T-helper 2 cell treated with Interferon-gamma antibody and Interleukin-4, amounts not matched to agents 5 μg/mL and 100 μg/mL, for 36 hours (primary cell): Measurements from ENCODE around the gene AKR1C8.

ENCODE experiments used
- DNase-seq: peaks from one replicate; pipeline ENCODE4 v3.0.0; 2021; ENCODE audit warnings: low spot score
- H3K27ac Mint-ChIP-seq: one replicate; pipeline ENCODE4 v1.8.0; 2021; ENCODE audit warnings: mild to moderate bottlenecking, mixed read lengths
- H3K27me3 Mint-ChIP-seq: one replicate; pipeline ENCODE4 v1.8.0; 2021; ENCODE audit warnings: low read depth, mixed read lengths
- H3K36me3 Mint-ChIP-seq: one replicate; pipeline ENCODE4 v1.8.0; 2021; ENCODE audit warnings: low read depth, mixed read lengths
- H3K4me1 Mint-ChIP-seq: one replicate; pipeline ENCODE4 v1.8.0; 2021; ENCODE audit warnings: low read depth, mixed read lengths
- H3K4me3 Mint-ChIP-seq: one replicate; pipeline ENCODE4 v1.8.0; 2022; ENCODE audit warnings: mild to moderate bottlenecking, moderate library complexity, mixed read lengths
- H3K9me3 Mint-ChIP-seq: one replicate; pipeline ENCODE4 v1.8.0; 2021; ENCODE audit warnings: mixed read lengths

AKR1C8 gene

DNA sequence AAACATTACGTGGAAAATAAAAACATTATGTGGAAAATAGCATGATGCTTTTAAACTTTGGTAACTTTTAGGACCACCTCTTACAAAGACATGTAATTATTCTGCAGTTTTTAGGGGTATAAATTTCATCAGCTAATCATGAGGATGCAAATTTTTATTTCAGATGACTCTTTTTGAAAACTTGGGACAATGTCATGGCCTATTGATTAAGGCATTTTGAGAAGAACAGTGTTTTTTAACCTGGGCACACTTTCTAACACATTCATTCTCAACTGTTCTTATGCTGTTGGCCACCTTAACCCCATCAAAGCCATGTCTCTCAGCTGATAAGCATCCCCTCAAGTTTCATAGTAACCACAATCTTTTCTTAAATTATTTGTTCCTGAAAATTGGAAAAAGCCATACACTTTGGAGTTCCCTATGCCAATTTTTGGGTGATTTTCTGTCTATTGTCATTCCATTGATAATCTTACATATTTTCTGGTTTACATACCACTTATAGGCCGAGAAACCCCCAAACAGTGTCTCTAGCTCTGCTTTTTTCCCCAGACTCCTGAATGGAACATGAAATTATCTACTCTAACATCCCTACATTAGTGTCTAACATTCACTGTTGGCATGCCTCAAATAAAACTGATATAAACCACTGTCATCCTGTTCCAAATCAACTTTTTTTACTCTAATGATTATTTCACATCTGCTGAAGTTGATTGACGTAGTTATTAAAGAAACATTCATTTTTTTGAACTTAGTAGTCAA lies 76.1 kb downstream of the AKR1C8 start:
- no peaks in the 10 kb centered on the region for H3K4me1 Mint-ChIP-seq
- DNase-seq: no peak
- no peak overlapping the region for H3K4me3 Mint-ChIP-seq
- no peak overlapping the region for H3K27ac Mint-ChIP-seq
- H3K27me3 Mint-ChIP-seq: no peaks in the 10 kb centered on the region
- H3K36me3 Mint-ChIP-seq: no peaks in the 10 kb centered on the region
- H3K9me3 Mint-ChIP-seq: no peaks in the 10 kb centered on the region

DNA sequence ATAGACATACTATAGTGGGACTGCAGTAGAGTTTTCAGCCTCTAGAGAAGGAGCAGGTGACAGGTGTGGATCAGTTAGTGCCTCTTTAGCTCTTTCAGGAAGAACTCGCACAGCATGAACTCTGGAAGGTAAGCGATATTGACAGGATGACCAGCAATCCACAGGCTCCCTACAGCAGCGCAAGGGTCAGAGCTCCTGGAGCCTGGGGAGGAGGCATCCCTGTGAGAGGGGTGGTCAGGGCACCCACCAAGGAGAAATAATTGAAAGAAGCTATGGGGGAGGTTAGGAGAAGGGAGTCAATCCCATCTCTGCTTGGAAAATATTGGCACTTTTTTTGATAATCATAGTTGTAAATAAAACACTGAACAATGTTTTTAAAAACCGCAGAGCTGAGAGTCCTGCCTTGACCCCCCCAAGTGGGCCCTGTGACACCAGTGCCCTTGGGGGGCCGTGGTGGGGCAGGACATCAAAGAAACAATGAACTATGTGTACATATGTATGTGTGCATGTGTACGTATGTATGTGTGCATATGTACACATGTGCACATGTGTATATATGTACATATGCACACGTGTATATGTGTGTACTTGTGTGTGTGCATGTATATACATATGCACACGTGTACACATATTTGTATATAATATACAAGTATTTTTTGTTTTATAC lies 77.0 kb downstream of the AKR1C8 start:
- DNase-seq: no peak
- no peaks in the 10 kb centered on the region for H3K4me1 Mint-ChIP-seq
- no peaks in the 10 kb centered on the region for H3K27me3 Mint-ChIP-seq
- no peaks in the 10 kb centered on the region for H3K9me3 Mint-ChIP-seq
- no peak overlapping the region for H3K4me3 Mint-ChIP-seq
- H3K36me3 Mint-ChIP-seq: no peaks in the 10 kb centered on the region
- H3K27ac Mint-ChIP-seq: no peak overlapping the region

DNA sequence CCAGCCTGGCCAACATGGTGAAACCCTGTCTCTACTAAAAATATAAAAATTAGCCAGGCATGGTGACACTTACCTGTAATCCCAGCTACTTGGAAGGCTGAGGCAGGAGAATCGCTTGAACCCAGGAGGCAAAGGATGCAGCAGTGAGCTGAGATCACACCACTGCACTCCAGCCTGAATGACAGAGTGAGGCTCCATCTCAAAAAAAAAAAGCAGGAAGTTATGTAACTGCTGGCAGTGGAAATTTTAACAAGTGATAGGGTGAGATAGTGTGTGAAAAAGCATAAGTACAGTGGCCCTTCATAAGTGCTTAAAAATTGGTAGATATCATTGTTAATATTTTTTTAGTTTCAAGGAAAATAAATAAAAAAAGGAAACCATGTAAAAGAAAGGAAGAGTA lies 78.4 kb downstream of the AKR1C8 start:
- no peaks in the 10 kb centered on the region for H3K4me1 Mint-ChIP-seq
- no peak overlapping the region for H3K27ac Mint-ChIP-seq
- H3K36me3 Mint-ChIP-seq: no peaks in the 10 kb centered on the region
- H3K9me3 Mint-ChIP-seq: no peaks in the 10 kb centered on the region
- H3K27me3 Mint-ChIP-seq: no peaks in the 10 kb centered on the region
- no peak for DNase-seq
- no peak overlapping the region for H3K4me3 Mint-ChIP-seq

- no peak overlapping the region for H3K4me3 Mint-ChIP-seq
- no peaks in the 10 kb centered on the region for H3K27me3 Mint-ChIP-seq
- DNase-seq: no peak
- no peaks in the 10 kb centered on the region for H3K4me1 Mint-ChIP-seq
- H3K9me3 Mint-ChIP-seq: no peaks in the 10 kb centered on the region
- H3K27ac Mint-ChIP-seq: no peak overlapping the region
- no peaks in the 10 kb centered on the region for H3K36me3 Mint-ChIP-seq
Measured at GRCh38 chr10:5105626-5106025, 79.3 kb downstream of the AKR1C8 start.
